RCC 7860 (cell line): ENCODE measurements around the gene APBB3.
"Not testable (repeated sequence)": the region's sequence is repeated elsewhere in the genome, so short reads cannot be mapped to it uniquely, and the experiment has no call there.

ENCODE experiments used
- DNase-seq: peaks from one replicate; pipeline ENCODE4 v3.0.0-alpha.2; 2015; ENCODE audit warnings: low spot score
- FAIRE-seq: peaks from 2 replicates; lab custom pipeline; 2012; peaks lifted over from hg19 to GRCh38; lab: Jason Lieb, UNC

The APBB3 gene, protein sequence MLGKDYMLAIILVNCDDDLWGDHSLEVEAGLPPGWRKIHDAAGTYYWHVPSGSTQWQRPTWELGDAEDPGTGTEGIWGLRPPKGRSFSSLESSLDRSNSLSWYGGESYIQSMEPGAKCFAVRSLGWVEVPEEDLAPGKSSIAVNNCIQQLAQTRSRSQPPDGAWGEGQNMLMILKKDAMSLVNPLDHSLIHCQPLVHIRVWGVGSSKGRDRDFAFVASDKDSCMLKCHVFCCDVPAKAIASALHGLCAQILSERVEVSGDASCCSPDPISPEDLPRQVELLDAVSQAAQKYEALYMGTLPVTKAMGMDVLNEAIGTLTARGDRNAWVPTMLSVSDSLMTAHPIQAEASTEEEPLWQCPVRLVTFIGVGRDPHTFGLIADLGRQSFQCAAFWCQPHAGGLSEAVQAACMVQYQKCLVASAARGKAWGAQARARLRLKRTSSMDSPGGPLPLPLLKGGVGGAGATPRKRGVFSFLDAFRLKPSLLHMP

GRCh38 chr5:140564196-140565023 lies at the start of gene APBB3, which contains the start of gene SLC35A4:
APBB3 (minus strand) TSS chr5:140564598; CDS start chr5:140564245, 353 bp downstream.
SLC35A4 (plus strand) TSS chr5:140564828; CDS start chr5:140567170, 2,342 bp downstream.
- DNase-seq (peak; percentile 93), FAIRE-seq (peak; percentile 62)

- DNase-seq (no peak), FAIRE-seq (no peak)
These were observed 46.7 kb upstream of the APBB3 start for GRCh38 chr5:140611020-140611521.

- DNase-seq (no peak), FAIRE-seq (no peak)
These were observed 44.7 kb upstream of the APBB3 start for GRCh38 chr5:140609126-140609525.

- no peak for DNase-seq
- FAIRE-seq, result no peak
These were observed 44.3 kb upstream of the APBB3 start for GRCh38 chr5:140608722-140609121.

- FAIRE-seq, result no peak
- DNase-seq, result no peak
These were observed 42.6 kb upstream of the APBB3 start for GRCh38 chr5:140607031-140607430.

DNA sequence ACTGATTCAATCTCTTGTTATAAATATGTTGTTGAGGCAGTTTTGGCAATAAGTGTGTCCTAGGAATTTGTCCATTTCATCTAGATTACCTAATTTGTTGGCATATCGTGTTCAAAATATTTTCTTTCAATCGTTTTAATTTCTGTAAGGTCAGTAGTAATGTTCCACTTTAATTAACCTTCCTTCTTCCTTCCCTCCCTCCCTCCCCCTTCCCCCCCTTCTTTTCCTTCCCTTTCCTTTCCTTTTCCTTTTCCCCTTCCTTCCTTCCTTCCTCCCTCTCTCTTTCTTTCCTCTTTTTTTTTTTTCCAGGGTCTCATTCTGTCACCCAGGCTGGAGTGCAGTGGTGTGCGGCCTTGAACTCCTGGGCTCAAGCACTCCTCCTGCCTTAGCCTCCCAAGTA lies 41.5 kb upstream of the APBB3 start:
- DNase-seq (no peak), FAIRE-seq (no peak)

- FAIRE-seq, result no peak
These were observed 39.3 kb upstream of the APBB3 start for GRCh38 chr5:140603734-140604133.

GRCh38 chr5:140603446-140603698 lies 39.0 kb upstream of the APBB3 start:
- FAIRE-seq, DNase-seq: not testable (repeated sequence)

More at GRCh38 chr5:140603734-140604133, 39.3 kb upstream of the APBB3 start:
- no peak for DNase-seq

- DNase-seq (no peak), FAIRE-seq (no peak)
These were observed 37.7 kb upstream of the APBB3 start for GRCh38 chr5:140602147-140602546.

DNA sequence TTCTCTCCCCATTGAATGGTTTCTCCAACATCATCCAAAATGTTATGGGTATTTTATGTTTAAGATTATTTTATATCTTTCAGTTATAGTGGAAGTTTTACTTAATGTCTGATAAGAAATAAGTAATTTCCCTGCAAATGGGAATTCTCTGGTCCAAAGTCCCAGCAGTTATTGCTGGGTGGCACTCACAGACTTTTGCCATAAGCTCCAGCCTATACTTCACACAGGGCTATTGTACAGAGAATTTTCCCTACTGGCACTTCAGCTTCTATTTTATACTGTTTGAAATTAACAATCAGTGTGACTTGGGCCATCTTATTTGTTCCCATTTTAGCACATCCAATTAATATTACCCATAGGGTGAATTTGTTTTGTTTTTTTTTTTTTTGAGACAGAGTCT lies 35.7 kb upstream of the APBB3 start:
- FAIRE-seq (no peak), DNase-seq (no peak)

DNA sequence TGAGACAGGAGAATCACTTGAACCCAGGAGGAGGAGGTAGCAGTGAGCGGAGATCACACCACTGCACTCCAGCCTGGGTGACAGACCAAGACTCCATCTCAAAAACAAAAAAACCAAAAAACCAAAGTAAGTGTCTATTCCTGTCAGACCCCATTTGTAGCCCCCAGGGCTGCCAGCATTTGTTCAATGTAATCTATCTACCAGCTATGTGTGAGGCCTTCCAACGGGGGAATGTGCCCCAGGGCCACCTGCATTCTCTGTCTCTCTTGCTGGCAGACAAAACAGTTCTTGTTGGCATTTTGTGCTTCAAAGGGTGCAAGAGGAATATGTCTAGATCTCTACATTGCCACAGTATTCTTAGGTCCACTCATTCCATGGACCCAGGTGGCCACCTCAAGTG lies 34.4 kb upstream of the APBB3 start:
- DNase-seq, result no peak
- no peak for FAIRE-seq

GRCh38 chr5:140596321-140596741 lies 31.9 kb upstream of the APBB3 start:
- DNase-seq (no peak), FAIRE-seq (no peak)

DNA sequence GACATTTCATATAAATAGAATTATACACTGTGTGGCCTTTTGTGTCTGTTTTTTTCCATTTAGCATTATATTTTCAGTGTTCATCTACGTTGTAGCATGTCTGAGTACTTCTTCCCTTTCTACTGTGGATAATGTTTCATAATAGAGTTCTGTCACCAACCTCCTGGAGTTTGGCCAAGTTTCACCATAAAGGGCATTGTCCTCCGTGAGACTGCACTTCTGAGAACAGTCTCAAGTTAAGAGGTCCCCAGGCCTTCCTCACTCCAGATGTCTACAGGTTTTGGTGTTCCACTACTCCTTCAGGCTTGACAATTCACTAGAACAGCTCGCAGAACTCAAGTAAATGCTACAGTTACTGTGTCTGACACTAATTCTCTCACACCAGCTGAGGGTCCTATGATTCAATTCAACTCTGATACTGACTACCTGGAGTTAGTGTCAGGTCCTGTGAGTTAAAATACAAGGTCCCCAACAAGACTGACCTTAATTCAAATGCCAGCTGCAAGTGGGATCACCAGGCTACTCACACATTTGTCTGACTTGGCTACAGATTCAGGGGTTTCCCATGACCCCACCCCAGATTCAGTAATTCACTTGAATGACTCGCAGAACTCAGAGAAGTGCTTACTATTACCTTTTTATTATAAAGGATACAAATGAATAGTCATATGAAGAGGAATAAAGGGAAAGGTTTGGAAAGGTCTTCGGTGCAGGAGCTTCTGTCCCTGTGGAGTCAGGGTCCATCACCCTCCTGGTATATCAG lies 31.3 kb upstream of the APBB3 start:
- FAIRE-seq (no peak), DNase-seq (no peak)

GRCh38 chr5:140594169-140594568 lies 29.8 kb upstream of the APBB3 start:
- DNase-seq (no peak), FAIRE-seq (no peak)

GRCh38 chr5:140593070-140593469 lies 28.7 kb upstream of the APBB3 start:
- not testable (repeated sequence) for DNase-seq, FAIRE-seq

- FAIRE-seq (no peak), DNase-seq (no peak)
These were observed 27.5 kb upstream of the APBB3 start for GRCh38 chr5:140591747-140592372.

- FAIRE-seq (no peak), DNase-seq (no peak)
These were observed 26.5 kb upstream of the APBB3 start for GRCh38 chr5:140590861-140591260.

- DNase-seq, result no peak
- no peak for FAIRE-seq
These were observed 24.1 kb upstream of the APBB3 start for GRCh38 chr5:140588311-140589070.

DNA sequence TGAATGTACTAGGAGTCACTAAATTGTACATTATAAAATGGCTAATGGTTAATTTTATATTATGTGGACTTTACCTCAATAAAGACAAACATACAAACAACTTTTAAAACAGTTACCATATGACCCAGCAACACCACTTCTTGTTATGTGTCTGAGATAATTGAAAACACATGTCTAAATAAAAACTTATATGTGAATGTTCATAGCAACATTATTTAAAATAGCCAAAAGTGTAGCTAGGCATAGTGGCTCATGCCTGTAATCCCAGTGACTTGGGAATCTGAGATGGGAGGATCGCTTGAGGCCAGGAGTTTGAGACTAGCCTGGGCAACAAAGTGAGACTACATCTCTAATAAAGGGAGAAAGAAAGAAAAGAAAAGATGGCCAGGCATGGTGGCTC lies 23.1 kb upstream of the APBB3 start:
- no peak for FAIRE-seq

More for the DNA sequence above, 23.1 kb upstream of the APBB3 start:
- no peak for DNase-seq
